Tibial nerve (tissue), 4 donors: ENCODE results near the gene ARV1. TPM values are rescaled to one million over a fixed set of nuclear protein-coding genes. Genes with fewer than 3 reads are reported as not detected.
"Not testable (repeated sequence)": the region's sequence is repeated elsewhere in the genome, so short reads cannot be mapped to it uniquely, and the experiment has no call there.

Experiments
- DNase-seq, 2 donors: peaks; one replicate each; pipeline ENCODE4 v3.0.0-alpha.2; 2019; ENCODE audit warnings: low spot score in 2 of 2
- H3K27ac ChIP-seq, 4 donors: fragments of 200-600 bp; sonication (generic) in 3 of 4; one replicate each; pipeline ENCODE4 v1.5.1; 2017 to 2019; ENCODE audit warnings: mild to moderate bottlenecking in 1 of 4
- H3K27me3 ChIP-seq, 2 donors: fragments of 200-600 bp; sonication (generic) in 1 of 2; one replicate each; pipeline versions ENCODE4 v1.5.1 to v1.6.0; 2017 to 2019
- H3K36me3 ChIP-seq, 3 donors: fragments of 200-600 bp; sonication (generic); one replicate each; pipeline ENCODE4 v1.5.1; 2018 to 2019
- H3K4me1 ChIP-seq, 4 donors: fragments of 200-600 bp; sonication (generic) in 3 of 4; one replicate each; pipeline ENCODE4 v1.5.1; 2017 to 2019
- H3K4me3 ChIP-seq, 4 donors: fragments of 200-600 bp; sonication (generic) in 3 of 4; one replicate each; pipeline ENCODE4 v1.5.1; 2017 to 2019; ENCODE audit warnings: mild to moderate bottlenecking in 1 of 4, moderate library complexity in 1 of 4
- H3K9me3 ChIP-seq, 4 donors: fragments of 200-600 bp; sonication (generic) in 3 of 4; one replicate each; pipeline ENCODE4 v1.5.1; 2017 to 2019
- CTCF ChIP-seq, 5 experiments: fragments of 200-600 bp in 3 of 5; fragments of 450-650 bp in 2 of 5; sonication (generic) in 3 of 5; IDR thresholded peaks; one replicate each; pipeline ENCODE4 v1.5.1; 2016 to 2019; ENCODE audit warnings: antibody characterized with exemption in 5 of 5, mild to moderate bottlenecking in 3 of 5, moderate library complexity in 2 of 5
- EP300 ChIP-seq, 2 donors: sonication (generic); formaldehyde crosslinking; IDR thresholded peaks; one replicate each; pipeline ENCODE4 v1.6.1; 2017; ENCODE audit warnings: antibody characterized with exemption in 2 of 2, mild to moderate bottlenecking in 1 of 2
- POLR2A ChIP-seq, 2 donors: fragments of 450-650 bp; IDR thresholded peaks; one replicate each; pipeline ENCODE4 v1.6.1; 2017; ENCODE audit warnings: antibody characterized with exemption in 2 of 2, mild to moderate bottlenecking in 2 of 2, moderate library complexity in 2 of 2
- WGBS, 2 donors: methylation state at CpG; one replicate each; pipeline ENCODE4 v1.1.5; 2018; 5-methylcytosine and 5-hydroxymethylcytosine counted together
- total RNA-seq, 4 donors: library from RNA; depleted of rRNA; stranded (reverse); fragments of >200 nt; gene quantifications; one replicate each; pipeline ENCODE4 v1.1.0, GENCODE V29; 2016

ARV1 gene
- total RNA-seq, 4 donors from 2014 or later, result 11.6 to 25.3 (median 14.6) TPM

GRCh38 chr1:231001892-231002291, 23.0 kb downstream of the ARV1 start:
- peaks cover 5 to 64% (median 28%) of the 10 kb centered on the region in 3 donors for H3K36me3 ChIP-seq
- TF ChIP-seq CTCF (IDR thresholded peaks at IDR 0.05) (no peak), EP300 (IDR thresholded peaks at IDR 0.05) (no peak), POLR2A (IDR thresholded peaks at IDR 0.05) (no peak)
- H3K4me1 ChIP-seq, result no peaks in the 10 kb centered on the region
- H3K27me3 ChIP-seq, result no peaks in the 10 kb centered on the region
- H3K27ac ChIP-seq, result no peak overlapping the region
- peaks cover 0 to 39% (median 0%) of the 10 kb centered on the region in 4 donors for H3K9me3 ChIP-seq
- DNase-seq, result no peak
- H3K4me3 ChIP-seq, result no peak overlapping the region

GRCh38 chr1:231007535-231007934, 28.6 kb downstream of the ARV1 start:
- 54 to 73% methylated on average over 1 of the region's 1 CpG for WGBS, 2 donors
- H3K4me3 ChIP-seq, H3K36me3 ChIP-seq, H3K27me3 ChIP-seq, H3K27ac ChIP-seq, DNase-seq, H3K4me1 ChIP-seq: not testable (repeated sequence)
- H3K9me3 ChIP-seq, result peaks cover 0 to 57% (median 2%) of the 10 kb centered on the region in 4 donors

- Histone ChIP-seq H3K4me1 (no peaks in the 10 kb centered on the region), H3K4me3 (no peak overlapping the region), H3K27me3 (no peaks in the 10 kb centered on the region), H3K27ac (no peak overlapping the region), H3K36me3 (peaks cover 0 to 3% (median 0%) of the 10 kb centered on the region in 3 donors), H3K9me3 (peaks cover 0 to 27% (median 2%) of the 10 kb centered on the region in 4 donors)
- TF ChIP-seq EP300 (IDR thresholded peaks at IDR 0.05), result no peak
- TF ChIP-seq POLR2A (IDR thresholded peaks at IDR 0.05), result no peak
- TF ChIP-seq CTCF (IDR thresholded peaks at IDR 0.05), result no peak
- no peak for DNase-seq
- WGBS, 2 donors, result 94 to 95% methylated on average over 2 of the region's 2 CpGs
Measured at GRCh38 chr1:231011360-231011759, 32.5 kb downstream of the ARV1 start.

- no peaks in the 10 kb centered on the region for H3K27me3 ChIP-seq
- TF ChIP-seq POLR2A (IDR thresholded peaks at IDR 0.05), result no peak
- no peaks in the 10 kb centered on the region for H3K4me1 ChIP-seq
- H3K4me3 ChIP-seq, result no peak overlapping the region
- peaks cover 0 to 21% (median 2%) of the 10 kb centered on the region in 4 donors for H3K9me3 ChIP-seq
- no peak overlapping the region for H3K27ac ChIP-seq
- no peak for DNase-seq
- WGBS, 2 donors, result 96% methylated on average over 5 of the region's 5 CpGs
- H3K36me3 ChIP-seq, result peaks cover 0 to 3% (median 0%) of the 10 kb centered on the region in 3 donors
Measured at GRCh38 chr1:231011963-231012362, 33.1 kb downstream of the ARV1 start.

GRCh38 chr1:231013391-231014015, 34.6 kb downstream of the ARV1 start:
- Histone ChIP-seq H3K36me3 (peaks cover 0 to 11% (median 0%) of the 10 kb centered on the region in 3 donors), H3K27ac (no peak overlapping the region), H3K4me1 (no peaks in the 10 kb centered on the region), H3K27me3 (no peaks in the 10 kb centered on the region), H3K4me3 (no peak overlapping the region), H3K9me3 (peaks cover 0 to 5% (median 0%) of the 10 kb centered on the region in 4 donors)
- no peak for TF ChIP-seq EP300 (IDR thresholded peaks at IDR 0.05)
- no peak for TF ChIP-seq CTCF (IDR thresholded peaks at IDR 0.05)
- no peak for TF ChIP-seq POLR2A (IDR thresholded peaks at IDR 0.05)
- WGBS, 2 donors, result 75% methylated on average over 3 of the region's 3 CpGs
- DNase-seq, result no peak

GRCh38 chr1:231016234-231016633, 37.3 kb downstream of the ARV1 start:
- Histone ChIP-seq H3K36me3 (peaks cover 0 to 23% (median 0%) of the 10 kb centered on the region in 3 donors), H3K4me3 (no peak overlapping the region), H3K27ac (no peak overlapping the region), H3K4me1 (no peaks in the 10 kb centered on the region), H3K27me3 (no peaks in the 10 kb centered on the region), H3K9me3 (peaks cover 0 to 5% (median 0%) of the 10 kb centered on the region in 4 donors)
- TF ChIP-seq CTCF (IDR thresholded peaks at IDR 0.05), result no peak
- TF ChIP-seq EP300 (IDR thresholded peaks at IDR 0.05), result no peak
- WGBS, 2 donors, result 93 to 96% methylated on average over 6 of the region's 6 CpGs
- no peak for DNase-seq
